Pulmonary artery endothelial cell (primary cell): ENCODE measurements around the gene DMBX1. TPM values are rescaled to one million over a fixed set of nuclear protein-coding genes. Genes with fewer than 3 reads are reported as not detected.

Experiments
- DNase-seq: peaks from one replicate; pipeline ENCODE4 v3.0.0-alpha.2; 2011; ENCODE audit warnings: low read depth, low spot score
- total RNA-seq: library from RNA; depleted of rRNA; stranded (reverse); fragments of >200 nt; gene quantifications from 2 replicates; pipeline ENCODE4 v1.2.3, GENCODE V29; 2014

The DMBX1 gene
- total RNA-seq, 1 donor from 2014 or later = not detected

- no peak for DNase-seq
Measured at GRCh38 chr1:46524843-46525242, 35.2 kb downstream of the DMBX1 start.

- DNase-seq = no peak
Measured at GRCh38 chr1:46525253-46525983, 35.8 kb downstream of the DMBX1 start.

GRCh38 chr1:46526013-46526690, 36.5 kb downstream of the DMBX1 start:
- DNase-seq = no peak

GRCh38 chr1:46526691-46527291, 37.2 kb downstream of the DMBX1 start:
- no peak for DNase-seq

GRCh38 chr1:46527474-46528296, 38.0 kb downstream of the DMBX1 start:
- peak; percentile 24 for DNase-seq

- DNase-seq = no peak
Measured at GRCh38 chr1:46528297-46528955, 38.8 kb downstream of the DMBX1 start.

GRCh38 chr1:46529031-46529630, 39.5 kb downstream of the DMBX1 start:
- DNase-seq = no peak

- no peak for DNase-seq
Measured at GRCh38 chr1:46530311-46530710, 40.7 kb downstream of the DMBX1 start.

GRCh38 chr1:46530791-46531409, 41.3 kb downstream of the DMBX1 start:
- DNase-seq = no peak

GRCh38 chr1:46532095-46532494, 42.5 kb downstream of the DMBX1 start:
- DNase-seq = no peak

GRCh38 chr1:46532498-46533178, 43.0 kb downstream of the DMBX1 start:
- no peak for DNase-seq

GRCh38 chr1:46533179-46533864, 43.7 kb downstream of the DMBX1 start:
- no peak for DNase-seq

GRCh38 chr1:46535063-46535462, 45.4 kb downstream of the DMBX1 start:
- DNase-seq = no peak

GRCh38 chr1:46536527-46536926, 46.9 kb downstream of the DMBX1 start:
- DNase-seq = no peak

- DNase-seq = no peak
Measured at GRCh38 chr1:46537651-46538050, 48.0 kb downstream of the DMBX1 start.

- no peak for DNase-seq
Measured at GRCh38 chr1:46538147-46538546, 48.5 kb downstream of the DMBX1 start.
